Activated naive CD4-positive, alpha-beta T cell treated with anti-CD3 and anti-CD28 coated beads, Interleukin-2, amount 50 U/mL, for 24 hours (primary cell): ENCODE data around the gene TM4SF1.
A peak's percentile ranks its signal among the peaks of the same experiment; 100 is the strongest.

Experiments
- H3K27ac Mint-ChIP-seq: one replicate; pipeline ENCODE4 v1.8.0; 2021; ENCODE audit warnings: mild to moderate bottlenecking, mixed read lengths
- H3K27me3 Mint-ChIP-seq: one replicate; pipeline ENCODE4 v1.8.0; 2021; ENCODE audit warnings: mixed read lengths
- H3K36me3 Mint-ChIP-seq: one replicate; pipeline ENCODE4 v1.8.0; 2021; ENCODE audit warnings: mixed read lengths
- H3K4me1 Mint-ChIP-seq: one replicate; pipeline ENCODE4 v1.8.0; 2021; ENCODE audit warnings: mixed read lengths
- H3K4me3 Mint-ChIP-seq: one replicate; pipeline ENCODE4 v1.8.0; 2021; ENCODE audit warnings: mild to moderate bottlenecking, mixed read lengths
- H3K9me3 Mint-ChIP-seq: one replicate; pipeline ENCODE4 v1.8.0; 2021; ENCODE audit warnings: mixed read lengths

Gene TM4SF1

DNA sequence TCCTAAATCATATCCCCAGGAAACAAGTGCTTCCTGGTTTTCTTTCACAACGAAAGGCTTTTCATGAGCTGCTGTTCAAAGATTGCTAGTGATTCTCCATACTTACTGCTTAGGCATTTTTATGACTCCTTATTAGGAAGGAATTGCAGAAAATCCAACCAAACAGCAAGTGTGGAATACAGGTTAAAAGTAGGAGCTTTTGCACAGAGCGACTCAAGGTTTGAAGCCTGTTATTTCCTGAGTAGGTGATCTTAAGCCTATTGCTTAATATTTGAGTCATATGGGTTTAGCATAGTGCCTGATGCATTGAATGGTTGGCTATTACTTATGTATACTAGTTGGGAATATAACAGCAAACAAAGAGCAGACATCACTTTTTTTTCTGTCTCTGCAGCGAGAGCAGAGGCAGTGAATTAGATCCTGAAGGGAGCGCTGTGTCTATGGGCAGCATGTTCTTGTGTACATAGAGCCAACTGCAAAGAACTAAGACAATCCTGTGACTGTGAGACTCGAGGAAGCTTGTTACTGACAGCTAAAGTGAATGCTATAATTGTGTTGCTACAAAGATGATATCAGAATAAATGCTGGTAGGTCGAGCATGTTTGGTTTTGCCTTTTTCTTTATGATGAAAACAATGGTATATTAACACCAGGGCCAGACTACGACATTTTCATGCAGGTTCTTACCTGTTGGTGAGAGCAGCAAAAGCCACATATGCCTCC lies 6.3 kb downstream of the TM4SF1 start:
- Mint-ChIP-seq H3K27me3 (peaks cover 5% of the 10 kb centered on the region), H3K36me3 (no peaks in the 10 kb centered on the region), H3K4me1 (no peaks in the 10 kb centered on the region), H3K4me3 (no peak overlapping the region), H3K9me3 (no peaks in the 10 kb centered on the region), H3K27ac (no peak overlapping the region)

DNA sequence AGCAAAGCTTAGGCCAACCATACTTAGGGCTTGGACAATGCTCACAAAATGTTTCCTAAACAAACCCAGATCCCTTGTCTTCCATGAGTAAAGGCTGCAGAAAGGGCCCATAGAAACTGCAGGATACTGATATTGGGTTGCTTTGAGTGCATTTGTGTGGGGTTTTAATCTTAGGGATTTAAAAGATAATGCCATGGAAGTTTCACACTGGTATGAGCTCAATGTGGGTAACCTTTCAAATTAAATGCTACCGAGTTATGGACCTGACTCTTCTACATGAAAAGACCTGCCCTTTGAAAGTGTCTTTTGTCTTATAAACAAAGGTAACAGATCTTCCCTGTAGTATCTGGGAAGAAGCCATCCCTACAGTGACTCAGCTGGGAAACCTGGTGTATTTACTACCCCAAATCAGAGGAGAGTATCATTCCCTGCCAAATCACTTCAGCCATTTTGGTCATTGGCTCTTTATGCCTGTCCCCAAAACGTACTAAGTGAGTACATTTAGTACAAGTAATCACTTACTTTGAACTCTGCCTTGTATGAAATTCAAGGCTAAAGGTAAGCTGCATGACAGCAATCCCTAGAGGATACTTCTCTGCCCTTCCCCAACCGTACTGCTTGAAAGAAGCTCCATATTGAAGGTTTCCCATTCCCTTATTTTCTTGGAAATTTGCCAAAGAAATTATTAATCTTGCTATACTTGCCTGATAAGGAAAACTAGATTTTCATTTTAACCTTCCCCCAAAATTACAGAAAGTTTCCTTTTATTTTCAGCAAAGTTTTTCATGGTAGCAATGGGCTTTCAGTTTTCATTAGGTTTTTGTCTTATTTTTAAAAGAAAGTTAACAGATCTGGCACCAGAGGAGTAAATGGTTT lies 7.2 kb downstream of the TM4SF1 start:
- Mint-ChIP-seq H3K27me3 (peaks cover 5% of the 10 kb centered on the region), H3K4me3 (no peak overlapping the region), H3K36me3 (no peaks in the 10 kb centered on the region), H3K9me3 (no peaks in the 10 kb centered on the region), H3K4me1 (no peaks in the 10 kb centered on the region), H3K27ac (no peak overlapping the region)

DNA sequence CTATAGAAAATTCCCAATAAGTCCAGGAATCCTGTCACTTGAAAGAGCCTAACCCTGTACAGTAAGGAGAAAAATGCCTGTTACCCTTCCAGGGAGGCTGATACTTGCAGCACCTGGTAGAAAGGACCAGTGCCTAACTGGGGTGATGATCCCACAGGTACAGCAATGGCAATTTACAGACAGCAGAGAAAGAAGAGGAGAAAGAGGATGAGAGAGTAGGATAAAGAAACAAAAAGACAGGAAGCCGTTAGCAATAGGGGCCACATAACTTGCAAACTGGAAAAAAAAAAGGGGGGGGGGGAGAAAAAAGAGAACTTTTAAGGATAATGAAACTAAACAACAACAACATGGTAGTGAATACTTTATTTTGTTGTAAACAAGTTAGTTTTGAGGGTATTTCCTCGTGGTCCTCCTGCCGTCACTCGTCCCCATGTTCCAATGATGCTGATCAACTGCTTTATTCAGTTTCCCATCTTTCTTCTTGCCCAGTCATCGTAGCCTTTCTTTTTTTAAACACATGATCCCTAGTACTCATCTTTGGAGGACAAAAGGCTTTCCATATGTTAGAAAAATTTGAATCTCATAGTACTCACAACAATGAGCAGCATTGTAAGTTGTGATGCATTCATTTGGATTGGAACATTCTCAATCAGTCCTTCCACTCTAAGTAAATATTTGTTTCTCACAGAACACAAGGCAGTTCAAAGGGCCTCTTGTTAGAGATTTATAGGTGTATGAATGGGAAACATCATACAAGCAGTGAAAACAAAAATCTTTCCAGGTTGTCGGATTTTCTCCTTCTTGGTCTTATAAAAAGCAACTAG lies 8.6 kb downstream of the TM4SF1 start:
- no peak overlapping the region for H3K4me3 Mint-ChIP-seq
- H3K27ac Mint-ChIP-seq: peak overlapping the region; percentile 68
- H3K36me3 Mint-ChIP-seq: no peaks in the 10 kb centered on the region
- no peaks in the 10 kb centered on the region for H3K4me1 Mint-ChIP-seq
- peaks cover 5% of the 10 kb centered on the region for H3K27me3 Mint-ChIP-seq
- no peaks in the 10 kb centered on the region for H3K9me3 Mint-ChIP-seq

DNA sequence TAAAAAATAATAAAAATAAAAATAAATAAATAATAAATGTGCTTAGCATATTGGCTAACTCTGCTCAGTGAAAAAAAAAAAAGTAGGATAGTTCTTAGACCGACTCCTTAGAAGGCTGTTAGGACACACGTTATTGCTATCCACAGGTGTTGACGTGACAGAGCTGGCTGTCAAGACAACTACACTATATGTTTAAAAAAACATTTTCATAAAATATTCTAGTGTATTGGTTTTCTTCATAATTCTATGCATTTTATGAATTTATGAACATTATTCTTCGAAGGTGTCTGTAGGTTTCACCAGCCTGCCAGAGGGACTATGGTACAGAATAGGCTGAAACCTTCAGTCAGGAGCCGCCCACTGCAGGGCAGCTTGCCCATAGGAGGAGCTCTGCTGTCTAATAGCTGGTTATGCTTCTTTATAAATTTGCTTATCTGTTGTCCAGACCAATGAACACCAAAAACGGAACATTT lies 9.2 kb downstream of the TM4SF1 start:
- H3K4me3 Mint-ChIP-seq: no peak overlapping the region
- H3K36me3 Mint-ChIP-seq: no peaks in the 10 kb centered on the region
- H3K27me3 Mint-ChIP-seq: peaks cover 5% of the 10 kb centered on the region
- H3K4me1 Mint-ChIP-seq: no peaks in the 10 kb centered on the region
- H3K27ac Mint-ChIP-seq: no peak overlapping the region
- H3K9me3 Mint-ChIP-seq: no peaks in the 10 kb centered on the region

DNA sequence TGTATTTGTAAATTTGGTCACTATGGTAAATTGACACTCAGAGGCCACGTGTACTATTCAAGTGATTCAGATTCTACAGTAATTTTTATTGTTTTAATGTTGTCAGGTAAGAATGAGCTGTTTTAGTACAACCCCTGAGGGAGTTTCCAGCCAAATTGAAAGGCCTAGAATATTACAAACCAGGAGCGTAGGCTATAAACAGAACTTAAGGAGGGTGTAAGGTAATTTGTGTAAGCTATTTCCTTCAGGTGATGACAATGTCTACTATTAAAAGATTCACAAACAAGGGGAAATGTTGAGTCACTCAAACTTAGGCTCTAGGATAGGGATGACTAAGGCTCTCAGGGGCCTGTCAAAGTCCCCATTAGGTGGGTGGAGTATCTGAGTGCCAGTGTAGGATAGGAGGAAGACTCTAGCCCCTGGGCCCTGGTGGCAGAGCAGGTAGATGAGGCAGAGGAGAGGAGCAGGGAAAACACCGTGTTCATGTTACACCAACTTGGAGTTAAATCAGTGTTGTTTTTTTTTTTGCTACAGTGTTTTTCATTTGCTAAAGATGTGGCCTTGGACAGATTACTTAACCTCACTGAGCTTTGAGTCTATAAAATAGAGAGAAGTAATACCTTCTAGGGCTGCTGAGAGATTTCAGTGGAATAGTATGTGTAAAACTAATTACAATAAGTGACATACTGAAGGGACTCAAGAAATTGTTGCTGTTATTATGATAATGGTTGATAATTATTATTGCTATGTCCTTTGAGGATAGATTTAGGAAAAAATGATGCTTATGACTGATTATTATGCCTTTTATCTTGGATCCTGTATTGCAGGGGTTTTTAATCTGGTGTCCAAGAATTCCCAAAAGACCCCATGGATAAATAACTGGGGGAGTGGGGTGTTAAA lies 10.3 kb downstream of the TM4SF1 start:
- Mint-ChIP-seq H3K27ac (peak overlapping the region; percentile 24), H3K36me3 (no peaks in the 10 kb centered on the region), H3K4me1 (no peaks in the 10 kb centered on the region), H3K4me3 (no peak overlapping the region), H3K27me3 (peaks cover 3% of the 10 kb centered on the region), H3K9me3 (no peaks in the 10 kb centered on the region)

DNA sequence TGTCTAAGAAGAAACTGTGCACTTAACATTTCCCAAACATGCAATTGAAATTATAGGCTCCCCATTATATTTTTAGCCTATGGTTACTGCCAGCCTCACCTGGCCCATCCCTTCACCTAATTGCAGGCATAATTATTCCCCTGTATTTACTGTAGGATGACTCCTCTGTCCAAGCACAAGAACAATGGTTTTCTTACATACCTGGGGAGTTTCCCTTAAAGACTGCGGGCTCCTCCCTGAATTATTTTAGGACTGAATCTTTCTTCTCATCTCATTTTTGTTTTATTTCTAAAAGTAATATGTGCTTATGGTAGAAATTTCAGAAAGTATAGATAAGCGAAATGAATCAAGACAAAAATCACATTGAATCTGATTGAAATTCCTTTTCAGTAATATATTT lies 11.4 kb downstream of the TM4SF1 start:
- H3K4me3 Mint-ChIP-seq: no peak overlapping the region
- H3K36me3 Mint-ChIP-seq: no peaks in the 10 kb centered on the region
- H3K4me1 Mint-ChIP-seq: no peaks in the 10 kb centered on the region
- no peak overlapping the region for H3K27ac Mint-ChIP-seq
- H3K27me3 Mint-ChIP-seq: peaks cover 5% of the 10 kb centered on the region
- no peaks in the 10 kb centered on the region for H3K9me3 Mint-ChIP-seq

DNA sequence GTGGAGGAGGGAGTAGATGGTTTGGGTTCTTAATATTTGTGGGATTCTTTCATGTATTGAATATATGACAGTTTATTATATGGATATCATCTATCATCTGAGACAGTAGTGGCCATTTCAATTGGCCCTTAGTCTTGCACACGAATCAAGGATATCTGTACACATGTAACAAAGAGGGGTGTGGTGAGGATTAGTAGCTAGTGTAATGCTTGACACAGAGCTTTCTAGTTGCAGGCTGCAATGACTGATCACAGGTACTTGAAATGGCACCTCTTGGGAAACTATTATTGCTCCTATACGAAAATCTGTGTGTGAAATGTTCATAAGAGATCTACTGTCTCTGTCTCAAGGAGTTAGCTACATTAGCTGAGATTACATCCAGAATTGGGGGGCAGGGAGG lies 12.8 kb downstream of the TM4SF1 start:
- Mint-ChIP-seq H3K9me3 (no peaks in the 10 kb centered on the region), H3K4me1 (no peaks in the 10 kb centered on the region), H3K36me3 (no peaks in the 10 kb centered on the region), H3K27ac (no peak overlapping the region), H3K27me3 (peaks cover 5% of the 10 kb centered on the region), H3K4me3 (no peak overlapping the region)

DNA sequence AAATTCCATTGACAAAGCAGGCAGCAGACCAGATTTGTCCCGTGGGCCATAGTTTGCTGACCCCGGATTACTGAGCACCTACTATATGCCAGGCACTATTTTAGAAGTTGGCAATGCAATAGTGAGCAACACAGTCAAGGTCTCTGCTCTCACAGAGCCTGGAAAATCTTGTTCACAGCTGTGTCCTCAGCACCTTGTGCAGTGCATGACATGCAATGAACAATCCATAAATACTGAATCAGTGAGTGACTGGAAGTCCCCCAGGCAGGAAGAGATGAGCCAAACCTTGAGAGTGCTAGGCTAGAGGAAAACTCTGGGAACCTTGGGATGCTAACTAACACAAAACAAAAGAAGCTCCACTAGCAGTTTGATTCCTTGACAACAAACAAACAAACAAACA lies 14.4 kb downstream of the TM4SF1 start:
- H3K4me1 Mint-ChIP-seq: no peaks in the 10 kb centered on the region
- no peaks in the 10 kb centered on the region for H3K36me3 Mint-ChIP-seq
- no peak overlapping the region for H3K4me3 Mint-ChIP-seq
- no peak overlapping the region for H3K27ac Mint-ChIP-seq
- H3K9me3 Mint-ChIP-seq: no peaks in the 10 kb centered on the region
- H3K27me3 Mint-ChIP-seq: peaks cover 6% of the 10 kb centered on the region

DNA sequence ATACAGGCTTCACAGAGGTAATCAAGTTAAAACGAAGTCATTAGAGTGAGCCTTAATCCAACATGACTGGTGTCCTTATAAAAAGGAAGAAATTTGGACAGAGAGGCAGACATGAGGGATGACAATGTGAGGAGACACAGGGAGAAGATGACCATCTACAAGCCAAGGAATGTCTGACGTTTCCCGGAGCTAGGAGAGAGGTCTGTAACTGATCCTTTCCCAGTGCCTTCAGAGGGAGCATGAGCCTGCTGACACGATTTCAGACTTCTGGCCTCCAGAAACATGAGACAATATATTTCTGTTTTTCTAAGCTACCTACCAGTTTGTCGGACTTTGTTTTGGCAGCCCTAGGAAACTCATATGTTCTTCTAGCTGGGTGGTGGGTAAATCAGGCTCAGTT lies 15.1 kb downstream of the TM4SF1 start:
- Mint-ChIP-seq H3K4me3 (no peak overlapping the region), H3K9me3 (no peaks in the 10 kb centered on the region), H3K4me1 (no peaks in the 10 kb centered on the region), H3K36me3 (no peaks in the 10 kb centered on the region), H3K27ac (no peak overlapping the region), H3K27me3 (peaks cover 7% of the 10 kb centered on the region)

DNA sequence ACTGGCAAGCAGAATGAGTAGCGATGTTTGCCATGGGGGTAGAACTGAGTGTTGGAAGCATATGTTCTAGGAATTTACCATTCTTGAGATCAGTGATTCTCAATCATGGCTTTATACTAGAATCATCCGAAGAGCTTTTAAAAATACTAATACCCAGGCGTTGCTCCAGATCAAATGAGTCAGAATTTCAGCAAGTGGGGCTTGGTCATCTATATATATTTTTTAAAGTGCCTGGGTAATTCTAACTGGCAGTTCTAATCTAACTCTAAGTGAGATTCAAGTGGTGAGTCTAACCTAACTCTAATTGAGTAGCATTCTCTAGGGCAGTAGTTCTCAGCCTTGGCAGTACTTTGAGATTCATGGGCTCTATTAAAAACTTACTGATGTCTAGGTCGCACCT lies 20.8 kb downstream of the TM4SF1 start:
- H3K27me3 Mint-ChIP-seq: peaks cover 7% of the 10 kb centered on the region
- H3K4me3 Mint-ChIP-seq: no peak overlapping the region
- H3K27ac Mint-ChIP-seq: no peak overlapping the region
- no peaks in the 10 kb centered on the region for H3K36me3 Mint-ChIP-seq
- no peaks in the 10 kb centered on the region for H3K4me1 Mint-ChIP-seq
- H3K9me3 Mint-ChIP-seq: no peaks in the 10 kb centered on the region

DNA sequence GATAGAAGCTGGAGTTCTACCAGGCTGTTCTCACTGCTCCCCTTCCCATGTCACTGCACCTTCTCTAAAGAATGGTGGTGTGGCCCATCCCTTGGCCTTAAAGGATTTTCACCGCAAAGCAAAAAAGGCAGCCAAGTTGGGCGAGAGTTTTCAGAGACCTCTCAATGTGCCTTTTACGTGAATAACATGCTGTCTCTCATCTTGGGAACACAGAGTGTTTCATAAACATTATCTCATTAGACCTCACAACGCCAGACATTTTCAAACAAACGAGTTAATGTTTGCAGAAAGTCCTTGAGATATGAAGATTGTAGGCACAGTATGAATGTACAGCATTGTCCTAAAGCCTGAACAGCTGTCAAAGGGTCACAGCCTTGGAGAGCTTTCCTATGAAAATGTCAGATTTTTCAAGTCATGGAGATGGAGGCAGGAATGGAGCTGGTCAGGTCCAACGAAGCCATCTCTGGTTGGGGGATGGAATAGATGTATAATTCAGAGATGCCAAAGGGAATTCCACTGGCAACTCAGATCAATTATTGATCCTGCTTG lies 21.3 kb downstream of the TM4SF1 start:
- no peak overlapping the region for H3K4me3 Mint-ChIP-seq
- H3K9me3 Mint-ChIP-seq: no peaks in the 10 kb centered on the region
- no peaks in the 10 kb centered on the region for H3K36me3 Mint-ChIP-seq
- H3K4me1 Mint-ChIP-seq: no peaks in the 10 kb centered on the region
- H3K27me3 Mint-ChIP-seq: peaks cover 7% of the 10 kb centered on the region
- H3K27ac Mint-ChIP-seq: no peak overlapping the region

DNA sequence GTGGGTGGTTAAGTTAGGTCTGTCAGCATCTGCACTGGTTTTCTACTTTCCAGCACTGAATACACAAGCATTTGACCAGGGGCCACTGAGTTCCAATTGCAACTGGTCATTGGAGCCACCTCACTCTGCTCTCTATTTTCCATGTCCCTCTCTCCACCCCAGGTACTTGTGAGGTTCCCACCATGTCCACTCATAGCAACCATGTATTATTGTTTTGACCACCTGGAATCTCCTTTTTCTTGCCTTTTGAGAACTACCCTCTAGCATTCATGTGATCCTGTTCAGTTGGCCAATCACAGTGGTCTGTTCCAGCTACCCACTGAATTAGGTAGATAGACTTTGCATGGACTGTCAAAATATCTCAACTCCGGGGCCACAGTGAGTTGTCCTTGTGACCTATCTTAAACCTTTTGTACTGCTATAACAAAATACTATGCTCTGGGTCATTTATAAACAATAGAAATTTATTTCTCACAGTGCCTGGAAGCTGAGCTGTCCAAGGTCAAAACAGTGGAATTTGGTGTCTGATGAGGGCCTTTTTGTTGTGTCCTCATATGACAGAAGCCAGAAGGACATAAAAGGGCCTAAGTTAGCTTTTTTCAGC lies 23.8 kb downstream of the TM4SF1 start:
- Mint-ChIP-seq H3K27ac (peak overlapping the region; percentile 42), H3K9me3 (no peaks in the 10 kb centered on the region), H3K36me3 (no peaks in the 10 kb centered on the region), H3K4me1 (no peaks in the 10 kb centered on the region), H3K4me3 (no peak overlapping the region), H3K27me3 (peaks cover 3% of the 10 kb centered on the region)

DNA sequence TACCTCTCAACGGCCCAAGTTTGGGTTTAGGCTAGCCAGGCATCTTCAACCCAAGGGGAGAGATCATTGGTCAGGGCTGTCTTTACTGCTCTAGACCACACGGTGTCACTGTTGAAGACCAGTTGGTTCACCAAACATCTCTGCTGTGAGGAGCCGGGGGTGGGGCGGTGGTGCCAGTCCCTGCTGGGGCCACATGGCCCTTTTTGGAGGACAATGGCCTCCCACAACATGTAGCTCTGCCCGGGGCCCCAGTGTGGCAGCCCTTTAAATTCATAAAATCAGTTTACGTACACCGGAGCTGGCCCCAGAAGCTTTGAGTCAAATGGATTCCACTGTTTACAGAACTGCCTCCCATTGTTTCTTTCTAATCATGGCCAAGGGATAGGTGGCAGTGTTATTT lies 24.9 kb downstream of the TM4SF1 start:
- no peaks in the 10 kb centered on the region for H3K36me3 Mint-ChIP-seq
- H3K9me3 Mint-ChIP-seq: no peaks in the 10 kb centered on the region
- no peak overlapping the region for H3K27ac Mint-ChIP-seq
- H3K27me3 Mint-ChIP-seq: peaks cover 2% of the 10 kb centered on the region
- no peaks in the 10 kb centered on the region for H3K4me1 Mint-ChIP-seq
- no peak overlapping the region for H3K4me3 Mint-ChIP-seq

DNA sequence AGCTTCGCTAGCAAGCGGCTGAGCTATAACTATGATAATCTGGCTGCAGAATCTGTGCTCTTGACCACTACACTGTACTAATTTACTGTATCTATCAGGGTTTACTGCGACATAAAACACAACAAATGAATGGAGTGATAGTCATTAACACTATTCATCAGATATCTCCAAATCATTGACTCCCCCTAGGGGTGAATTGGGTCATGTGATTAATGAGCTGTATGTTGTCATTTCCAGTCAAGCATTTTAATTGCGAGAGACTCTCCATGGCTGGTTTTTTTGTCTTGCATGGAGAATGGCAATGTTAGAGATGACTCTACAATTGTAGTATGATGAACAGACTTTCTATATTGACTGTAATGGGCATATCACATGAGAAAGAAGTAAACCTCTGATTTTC lies 33.5 kb downstream of the TM4SF1 start:
- H3K36me3 Mint-ChIP-seq: no peaks in the 10 kb centered on the region
- H3K9me3 Mint-ChIP-seq: no peaks in the 10 kb centered on the region
- peaks cover 21% of the 10 kb centered on the region for H3K27me3 Mint-ChIP-seq
- no peak overlapping the region for H3K4me3 Mint-ChIP-seq
- H3K4me1 Mint-ChIP-seq: no peaks in the 10 kb centered on the region
- H3K27ac Mint-ChIP-seq: no peak overlapping the region
